ENCODE data around the gene DUSP8.

The DUSP8 gene

GRCh38 chr11:1538153-1538552 lies 33.9 kb downstream of the DUSP8 start:
- DNase-seq (ENCODE audit: low spot score), result no peak
- ChIA-PET CTCF (interaction anchor here (0.5 to 0.9 kb wide), 2 partner anchors 9 to 454 kb away, joined by 3 to 4 read pairs; no protein-coding TSS in a partner anchor), POLR2A (ENCODE audit: low non-redundant PET) (no interaction called here)
- no peak overlapping the region for H3K27ac ChIP-seq
- no peak for TF ChIP-seq CTCF (conservative IDR thresholded peaks at IDR 0.05; ENCODE audit: low read depth)

GRCh38 chr11:1536065-1536843 lies 35.8 kb downstream of the DUSP8 start:
- ChIA-PET POLR2A (ENCODE audit: low non-redundant PET) (no interaction called here), CTCF (interaction anchor here (1.3 to 2.2 kb wide), 2 partner anchors 10 to 20 kb away, joined by 3 to 7 read pairs; no protein-coding TSS in a partner anchor)
- H3K27ac ChIP-seq, result peak overlapping the region; percentile 99; the same call in 1 of the 2 replicates
- TF ChIP-seq CTCF (conservative IDR thresholded peaks at IDR 0.05; ENCODE audit: low read depth), result no peak
- no peak for DNase-seq (ENCODE audit: low spot score)

GRCh38 chr11:1534682-1535081 lies 37.4 kb downstream of the DUSP8 start:
- DNase-seq (ENCODE audit: low spot score), result peak; percentile 41
- ChIA-PET POLR2A (ENCODE audit: low non-redundant PET) (no interaction called here), CTCF (interaction anchor here (0.6 kb wide), 1 partner anchor 159 kb away, joined by 3 read pairs; no protein-coding TSS in a partner anchor)
- no peak for TF ChIP-seq CTCF (conservative IDR thresholded peaks at IDR 0.05; ENCODE audit: low read depth)
- peak overlapping the region; percentile 99 for H3K27ac ChIP-seq

- POLR2A ChIA-PET (ENCODE audit: low non-redundant PET), result no interaction called here
- no peak for TF ChIP-seq CTCF (conservative IDR thresholded peaks at IDR 0.05; ENCODE audit: low read depth)
- no peak for DNase-seq (ENCODE audit: low spot score)
- H3K27ac ChIP-seq, result peak overlapping the region; percentile 99
- CTCF ChIA-PET, result no interaction called here
Measured at GRCh38 chr11:1534171-1534570, 37.9 kb downstream of the DUSP8 start.

GRCh38 chr11:1533342-1533725 lies 38.7 kb downstream of the DUSP8 start:
- TF ChIP-seq CTCF (conservative IDR thresholded peaks at IDR 0.05; ENCODE audit: low read depth), result no peak
- ChIA-PET CTCF (interaction anchor here (0.7 to 1.6 kb wide), 2 partner anchors 41 to 144 kb away, joined by 3 to 10 read pairs; no protein-coding TSS in a partner anchor), POLR2A (ENCODE audit: low non-redundant PET) (no interaction called here)
- no peak for DNase-seq (ENCODE audit: low spot score)
- peak overlapping the region; percentile 99 for H3K27ac ChIP-seq

- peak; percentile 32 for DNase-seq (ENCODE audit: low spot score)
- H3K27ac ChIP-seq, result peak overlapping the region; percentile 99
- POLR2A ChIA-PET (ENCODE audit: low non-redundant PET), result no interaction called here
Measured at GRCh38 chr11:1532606-1533341, 39.3 kb downstream of the DUSP8 start.

More at GRCh38 chr11:1532606-1533341, 39.3 kb downstream of the DUSP8 start:
- CTCF ChIA-PET, result interaction anchor here (0.5 to 1.6 kb wide), 4 partner anchors 13 to 303 kb away, joined by 3 to 10 read pairs (median 5); no protein-coding TSS in a partner anchor
- TF ChIP-seq CTCF (conservative IDR thresholded peaks at IDR 0.05; ENCODE audit: low read depth), result no peak
